A673 (cell line): Measurements from ENCODE around the gene ALDH1B1. TPM values are rescaled to one million over a fixed set of nuclear protein-coding genes. Genes with fewer than 3 reads are reported as not detected.

Experiments
- BruUV-seq: library from RNA; stranded (reverse); fragments of 400-500 nt; replicated peaks from 2 replicates; lab custom pipeline; 2021; lab: Mats Ljungman, UMichigan
- CTCF ChIA-PET: fragments of 300-600 bp; sonication (Branson Sonifier 250); formaldehyde crosslinking; loops from one replicate; lab custom pipeline; 2022; ENCODE audit warnings: antibody characterized with exemption; lab: Charles Lee
- POLR2A ChIA-PET: fragments of 300-600 bp; sonication (Branson Sonifier 250); formaldehyde crosslinking; loops from one replicate; lab custom pipeline; 2022; ENCODE audit warnings: antibody characterized with exemption; ENCODE audit not compliant: low non-redundant PET; lab: Charles Lee
- DNase-seq: peaks from one replicate; pipeline ENCODE4 v3.0.0-alpha.2; 2015; ENCODE audit warnings: low spot score
- H3K27ac ChIP-seq: fragments of 200-600 bp; sonication (generic); 2 replicates; pipeline ENCODE4 v1.5.1; 2016; ENCODE audit warnings: mixed run types, low read depth, mild to moderate bottlenecking, mixed read lengths, antibody characterized with exemption, low read length; ENCODE audit not compliant: poor library complexity, severe bottlenecking
- H3K27me3 ChIP-seq: fragments of 200-600 bp; sonication (generic); replicated peaks from 2 replicates; pipeline ENCODE4 v1.6.1; 2017; ENCODE audit warnings: mixed run types, low read depth, mild to moderate bottlenecking, mixed read lengths, antibody characterized with exemption, low read length; ENCODE audit not compliant: insufficient read depth, poor library complexity
- H3K36me3 ChIP-seq: fragments of 200-600 bp; sonication (generic); 2 replicates; pipeline ENCODE4 v1.6.1; 2016; ENCODE audit warnings: mixed run types, mild to moderate bottlenecking, mixed read lengths, antibody characterized with exemption, low read length; ENCODE audit not compliant: insufficient read depth, poor library complexity, severe bottlenecking
- H3K4me1 ChIP-seq: fragments of 200-600 bp; sonication (generic); 2 replicates; pipeline ENCODE4 v1.6.1; 2017; ENCODE audit warnings: mixed run types, mild to moderate bottlenecking, mixed read lengths, antibody characterized with exemption, low read length; ENCODE audit not compliant: insufficient read depth, poor library complexity, severe bottlenecking
- H3K4me3 ChIP-seq: fragments of 200-600 bp; sonication (generic); 2 replicates; pipeline ENCODE4 v1.5.1; 2016; ENCODE audit warnings: low read depth, mixed run types, mild to moderate bottlenecking, mixed read lengths, low read length; ENCODE audit not compliant: poor library complexity, severe bottlenecking
- H3K9me3 ChIP-seq: fragments of 200-600 bp; sonication (generic); 2 replicates; pipeline ENCODE4 v1.6.1; 2016; ENCODE audit warnings: mixed run types, low read depth, mild to moderate bottlenecking, mixed read lengths, antibody characterized with exemption, low read length; ENCODE audit not compliant: poor library complexity, severe bottlenecking
- EZH2 ChIP-seq: fragments of 200-600 bp; sonication (generic); IDR thresholded peaks from 2 replicates; pipeline ENCODE4 v1.6.1; 2017; ENCODE audit warnings: borderline replicate concordance, low read depth, mild to moderate bottlenecking, mixed read lengths, antibody characterized with exemption, low read length; ENCODE audit not compliant: poor library complexity, severe bottlenecking
- intact Hi-C: fragments of 100-400 bp; cut with micrococcal nuclease; formaldehyde crosslinking; loops from one replicate; pipeline ENCODE4 v1.10.0; 2022; ENCODE audit not compliant: unreplicated experiment
- total RNA-seq: library from RNA; stranded (reverse); gene quantifications from 2 replicates; pipeline ENCODE4 v1.2.3, GENCODE V29; 2021
- TF ChIP-seq, protein P1 (sequence below): fragments of 300-800, 200-600 bp; sonication (generic); conservative IDR thresholded peaks from 2 replicates; pipeline ENCODE4 v1.5.1; 2017; ENCODE audit warnings: low read depth, mild to moderate bottlenecking, antibody characterized with exemption, low read length, moderate library complexity, mixed read lengths

The ALDH1B1 gene
- total RNA-seq, 1 experiment from 2014 or later = 29.0 TPM

DNA sequence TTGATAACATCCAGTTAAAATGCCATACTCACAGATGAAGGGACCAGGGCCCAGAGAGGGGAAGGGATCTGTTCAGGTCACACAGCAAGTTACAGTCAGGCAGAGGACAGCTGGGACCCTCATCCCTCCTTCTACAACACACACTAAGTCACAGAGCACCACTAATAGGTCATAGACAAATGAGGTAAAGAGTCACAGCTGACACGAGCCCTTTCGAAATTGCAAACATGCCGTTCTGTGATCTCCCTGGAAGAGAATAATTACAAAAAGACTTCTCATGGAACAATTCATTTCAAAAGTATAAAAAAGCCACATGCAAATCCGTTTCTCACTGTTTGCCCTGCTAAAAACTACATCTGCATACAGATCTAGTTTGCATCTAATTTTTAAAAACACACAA lies 16.2 kb downstream of the ALDH1B1 start:
- Histone ChIP-seq H3K4me3 (no peak overlapping the region), H3K4me1 (no peaks in the 10 kb centered on the region), H3K27ac (no peak overlapping the region), H3K36me3 (no peaks in the 10 kb centered on the region), H3K9me3 (no peaks in the 10 kb centered on the region), H3K27me3 (peaks cover 12% of the 10 kb centered on the region)
- no peak for TF ChIP-seq EZH2
- TF ChIP-seq, protein P1, sequence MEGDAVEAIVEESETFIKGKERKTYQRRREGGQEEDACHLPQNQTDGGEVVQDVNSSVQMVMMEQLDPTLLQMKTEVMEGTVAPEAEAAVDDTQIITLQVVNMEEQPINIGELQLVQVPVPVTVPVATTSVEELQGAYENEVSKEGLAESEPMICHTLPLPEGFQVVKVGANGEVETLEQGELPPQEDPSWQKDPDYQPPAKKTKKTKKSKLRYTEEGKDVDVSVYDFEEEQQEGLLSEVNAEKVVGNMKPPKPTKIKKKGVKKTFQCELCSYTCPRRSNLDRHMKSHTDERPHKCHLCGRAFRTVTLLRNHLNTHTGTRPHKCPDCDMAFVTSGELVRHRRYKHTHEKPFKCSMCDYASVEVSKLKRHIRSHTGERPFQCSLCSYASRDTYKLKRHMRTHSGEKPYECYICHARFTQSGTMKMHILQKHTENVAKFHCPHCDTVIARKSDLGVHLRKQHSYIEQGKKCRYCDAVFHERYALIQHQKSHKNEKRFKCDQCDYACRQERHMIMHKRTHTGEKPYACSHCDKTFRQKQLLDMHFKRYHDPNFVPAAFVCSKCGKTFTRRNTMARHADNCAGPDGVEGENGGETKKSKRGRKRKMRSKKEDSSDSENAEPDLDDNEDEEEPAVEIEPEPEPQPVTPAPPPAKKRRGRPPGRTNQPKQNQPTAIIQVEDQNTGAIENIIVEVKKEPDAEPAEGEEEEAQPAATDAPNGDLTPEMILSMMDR = no peak
- CTCF ChIA-PET = no interaction called here
- intact Hi-C loops = loop anchor here (10.0 kb wide), 2 partner anchors 324 to 924 kb away; partner anchors contain the start of gene POLR1E
- no peak for DNase-seq
- BruUV-seq = no TSS peak
- POLR2A ChIA-PET = interaction anchor here (0.5 kb wide), 1 partner anchor 221 kb away, joined by 14 read pairs; no protein-coding TSS in a partner anchor

DNA sequence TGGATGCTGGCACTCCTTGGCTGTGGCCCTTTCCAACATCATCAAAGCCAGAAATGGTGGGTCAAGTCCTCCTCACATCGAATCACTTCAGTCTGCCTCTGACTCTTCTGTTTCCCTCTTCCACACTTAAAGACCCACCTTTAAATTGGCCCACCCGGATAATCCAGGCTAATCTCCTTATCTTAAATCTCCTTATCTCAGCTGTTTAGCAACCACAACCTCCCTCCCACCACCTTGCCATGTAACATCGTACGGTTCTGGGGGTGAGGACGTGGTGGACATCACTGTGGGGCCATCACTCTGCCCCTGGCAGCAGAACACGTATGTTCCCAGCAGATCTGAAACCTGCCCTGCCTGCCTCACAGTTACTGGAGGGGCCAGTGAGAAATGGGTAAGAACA lies 20.2 kb downstream of the ALDH1B1 start:
- POLR2A ChIA-PET = no interaction called here
- Histone ChIP-seq H3K4me1 (peaks cover 4% of the 10 kb centered on the region), H3K4me3 (no peak overlapping the region), H3K27me3 (no peaks in the 10 kb centered on the region), H3K36me3 (no peaks in the 10 kb centered on the region), H3K27ac (no peak overlapping the region), H3K9me3 (no peaks in the 10 kb centered on the region)
- intact Hi-C loops = no loop called here
- no peak for DNase-seq
- no TSS peak for BruUV-seq
- CTCF ChIA-PET = no interaction called here
- TF ChIP-seq EZH2 = no peak

DNA sequence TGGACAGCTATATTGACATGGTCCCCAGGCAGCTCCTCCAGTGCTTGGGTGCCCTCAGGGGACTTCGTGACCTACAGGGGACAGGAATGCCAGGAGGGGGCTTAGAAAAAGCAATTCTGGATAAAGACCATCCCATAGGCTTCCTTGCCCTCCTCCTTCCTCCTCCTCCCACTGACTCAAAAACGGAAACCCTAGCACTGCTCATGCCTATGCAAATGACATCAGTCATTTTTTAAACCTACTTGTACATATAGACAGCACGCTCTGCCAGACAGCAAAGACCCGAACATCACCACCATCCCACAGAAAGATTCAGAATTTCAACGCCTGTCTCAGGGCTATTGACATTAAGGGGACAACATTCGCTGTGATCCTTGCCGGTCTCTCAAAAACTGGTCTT lies 20.8 kb downstream of the ALDH1B1 start:
- intact Hi-C loops = no loop called here
- no peak overlapping the region for H3K4me3 ChIP-seq
- BruUV-seq = no TSS peak

More for the DNA sequence above, 20.8 kb downstream of the ALDH1B1 start:
- no peak for DNase-seq
- Histone ChIP-seq H3K27ac (no peak overlapping the region), H3K9me3 (no peaks in the 10 kb centered on the region), H3K36me3 (no peaks in the 10 kb centered on the region), H3K4me1 (peaks cover 4% of the 10 kb centered on the region), H3K27me3 (no peaks in the 10 kb centered on the region)
- CTCF ChIA-PET = no interaction called here
- TF ChIP-seq EZH2 = no peak
- TF ChIP-seq, protein P1 = no peak
- POLR2A ChIA-PET = no interaction called here
